PC-9 (cell line): ENCODE results near the gene OR10H4.

Experiments
- CTCF ChIP-seq: fragments of 200-600 bp; sonication (generic); conservative IDR thresholded peaks from 2 replicates; pipeline ENCODE4 v1.6.1; 2017; ENCODE audit warnings: mixed run types, antibody characterized with exemption, mild to moderate bottlenecking, moderate library complexity
- EZH2 ChIP-seq: fragments of 200-600 bp; sonication (generic); IDR thresholded peaks from 2 replicates; pipeline ENCODE4 v1.8.0; 2017; ENCODE audit warnings: antibody characterized with exemption, low read depth

GRCh38 chr19:15976836-15977689 is 28.3 kb downstream of the OR10H4 start:
- TF ChIP-seq CTCF (no peak), EZH2 (no peak)
